Stomach (tissue), 9 donors: Measurements from ENCODE around the gene HEPN1. TPM values are rescaled to one million over a fixed set of nuclear protein-coding genes. Genes with fewer than 3 reads are reported as not detected.
"Not testable (repeated sequence)": the region's sequence is repeated elsewhere in the genome, so short reads cannot be mapped to it uniquely, and the experiment has no call there.

Source experiments
- DNase-seq, 2 donors: peaks; one replicate each; pipeline versions ENCODE4 v3.0.0 to v3.0.0-alpha.2; 2013 to 2019
- H3K27ac ChIP-seq, 5 donors: fragments of 200-600 bp in 4 of 5; sonication (generic) in 4 of 5; one replicate each; pipeline ENCODE4 v1.5.1; 2013 to 2019; ENCODE audit warnings: mild to moderate bottlenecking in 1 of 5, moderate library complexity in 1 of 5
- H3K27me3 ChIP-seq, 3 donors: fragments of 200-600 bp; sonication (generic); one replicate each; pipeline ENCODE4 v1.5.1; 2017 to 2019; ENCODE audit warnings: mixed run types in 1 of 3
- H3K36me3 ChIP-seq, 4 donors: fragments of 200-600 bp; sonication (generic); 1 replicate in 3 of 4; 2 replicates in 1 of 4; pipeline ENCODE4 v1.5.1; 2016 to 2019
- H3K4me1 ChIP-seq, 4 donors: fragments of 200-600 bp; sonication (generic); one replicate each; pipeline ENCODE4 v1.5.1; 2016 to 2019
- H3K4me3 ChIP-seq, 4 donors: fragments of 200-600 bp; sonication (generic) in 3 of 4; one replicate each; pipeline ENCODE4 v1.5.1; 2016 to 2019; ENCODE audit warnings: mild to moderate bottlenecking in 1 of 4
- H3K9me3 ChIP-seq, 4 donors: fragments of 200-600 bp; sonication (generic); one replicate each; pipeline ENCODE4 v1.5.1; 2016 to 2019
- CTCF ChIP-seq, 7 experiments: fragments of 450-650 bp in 4 of 7; fragments of 200-600 bp in 3 of 7; sonication (generic) in 3 of 7; IDR thresholded peaks; one replicate each; pipeline ENCODE4 v1.5.1; 2016 to 2019; ENCODE audit warnings: antibody characterized with exemption in 7 of 7, control low read depth in 2 of 7, mild to moderate bottlenecking in 1 of 7
- EP300 ChIP-seq: sonication (generic); formaldehyde crosslinking; IDR thresholded peaks from one replicate; pipeline ENCODE4 v1.6.1; 2017; ENCODE audit warnings: antibody characterized with exemption
- POLR2A ChIP-seq, 4 donors: fragments of 450-650 bp; IDR thresholded peaks; one replicate each; pipeline ENCODE4 v1.6.1; 2016; ENCODE audit warnings: antibody characterized with exemption in 4 of 4, control low read depth in 2 of 4, mild to moderate bottlenecking in 1 of 4, moderate library complexity in 1 of 4
- POLR2AphosphoS5 ChIP-seq, 3 donors: sonication (generic); formaldehyde crosslinking; IDR thresholded peaks; one replicate each; pipeline ENCODE4 v1.6.1; 2016; ENCODE audit warnings: antibody characterized with exemption in 3 of 3
- WGBS, 5 donors: extraction: QIAGEN DNeasy Blood & Tissue Kit in 3 of 5; methylation state at CpG; one replicate each; pipeline versions ENCODE4 v1.1.5 to v1.1.7; 2013 to 2018; 5-methylcytosine and 5-hydroxymethylcytosine counted together
- intact Hi-C: fragments of 100-400 bp; cut with DNase I; formaldehyde crosslinking; loops from one replicate; pipeline ENCODE4 v1.15.1; 2023; ENCODE audit warnings: low total_unique reads
- polyA plus RNA-seq, 3 donors: library from polyadenylated mRNA; stranded (reverse); fragments of 200-250 nt; gene quantifications; one replicate each; pipeline ENCODE4 v1.2.3, GENCODE V29; 2013
- total RNA-seq, 5 donors: library from RNA; depleted of rRNA; stranded (reverse); fragments of >200 nt; gene quantifications; one replicate each; pipeline versions ENCODE4 v1.1.0 to v1.2.3, GENCODE V29; 2014 to 2016
- donor health status: healthy with polysubstance abuse.
- donor health status: Bipolar disorder and iron deficiency.
- donor health status: healthy.

The HEPN1 gene
- total and polyA plus RNA-seq, 8 donors = not detected

- intact Hi-C loops = loop anchor here (10.0 kb wide), 1 partner anchor 171 kb away; no protein-coding TSS in a partner anchor
- Histone ChIP-seq H3K36me3 (no peaks in the 10 kb centered on the region), H3K27ac (peak within 1 kb of the TSS; percentile 78 to 89 (median 82)), H3K4me3 (peak within 1 kb of the TSS; percentile 60 to 78 (median 75)), H3K9me3 (peaks cover 0 to 8% (median 0%) of the 10 kb centered on the region in 4 donors), H3K27me3 (no peaks in the 10 kb centered on the region), H3K4me1 (peaks cover 7 to 16% (median 11%) of the 10 kb centered on the region in 4 donors)
- WGBS, 5 donors = 0 to 1% (median 0%) methylated on average over 38 to 54 of the region's 54 CpGs
- DNase-seq = peak; percentile 97 to 99
- TF ChIP-seq POLR2AphosphoS5 (IDR thresholded peaks at IDR 0.05) (peak; percentile 92 to 98 (median 93)), EP300 (no peak), POLR2A (IDR thresholded peaks at IDR 0.05) (peak in 2 of 4 donors; percentile 71 to 72), CTCF (IDR thresholded peaks at IDR 0.05) (peak in 1 of 7 experiments; percentile 5)
Measured at GRCh38 chr11:124953753-124954589, 34.9 kb downstream of the HEPN1 start, which contains the start of gene CCDC15. Gene CCDC15 (plus strand): TSS chr11:124954202. CDS start chr11:124954733, 531 bp downstream.

- Histone ChIP-seq H3K9me3 (peaks cover 0 to 2% (median 0%) of the 10 kb centered on the region in 4 donors), H3K36me3 (no peaks in the 10 kb centered on the region), H3K27ac (peak overlapping the region in 4 of 5 donors; percentile 78 to 89 (median 84)), H3K4me3 (peak overlapping the region; percentile 60 to 78 (median 75)), H3K4me1 (peaks cover 7 to 16% (median 11%) of the 10 kb centered on the region in 4 donors), H3K27me3 (no peaks in the 10 kb centered on the region)
- intact Hi-C loops = loop anchor here (10.0 kb wide), 1 partner anchor 170 kb away; no protein-coding TSS in a partner anchor
- 30 to 39% (median 35%) methylated on average over 6 of the region's 6 CpGs for whole genome bisulfite sequencing, 5 donors
- DNase-seq = no peak
- no peak for TF ChIP-seq CTCF (IDR thresholded peaks at IDR 0.05)
- no peak for TF ChIP-seq EP300
- no peak for TF ChIP-seq POLR2A (IDR thresholded peaks at IDR 0.05)
- no peak for TF ChIP-seq POLR2AphosphoS5 (IDR thresholded peaks at IDR 0.05)
Measured at GRCh38 chr11:124954590-124954955, 35.5 kb downstream of the HEPN1 start.

GRCh38 chr11:124955035-124955434 lies 36.0 kb downstream of the HEPN1 start:
- TF ChIP-seq CTCF (IDR thresholded peaks at IDR 0.05) = no peak
- no peak for TF ChIP-seq EP300
- Histone ChIP-seq H3K4me3 (no peak overlapping the region), H3K27ac (no peak overlapping the region), H3K27me3 (no peaks in the 10 kb centered on the region), H3K36me3 (no peaks in the 10 kb centered on the region), H3K4me1 (peaks cover 7 to 16% (median 11%) of the 10 kb centered on the region in 4 donors), H3K9me3 (no peaks in the 10 kb centered on the region)
- DNase-seq = no peak
- intact Hi-C loops = loop anchor here (10.0 kb wide), 1 partner anchor 170 kb away; no protein-coding TSS in a partner anchor

GRCh38 chr11:124961972-124962609 lies 43.0 kb downstream of the HEPN1 start:
- H3K36me3 ChIP-seq = no peaks in the 10 kb centered on the region
- H3K27me3 ChIP-seq = no peaks in the 10 kb centered on the region
- TF ChIP-seq POLR2AphosphoS5 (IDR thresholded peaks at IDR 0.05) = peak in 1 of 3 donors; percentile 37
- peak in 5 of 7 experiments; percentile 41 to 83 (median 64) for TF ChIP-seq CTCF (IDR thresholded peaks at IDR 0.05)
- no peak for TF ChIP-seq POLR2A (IDR thresholded peaks at IDR 0.05)
- no peak for TF ChIP-seq EP300
- DNase-seq = peak in 1 of 2 donors; percentile 89
- no peak overlapping the region for H3K27ac ChIP-seq
- WGBS, 5 donors = 18 to 20% (median 19%) methylated on average over 5 of the region's 5 CpGs
- no peaks in the 10 kb centered on the region for H3K4me1 ChIP-seq
- H3K4me3 ChIP-seq = no peak overlapping the region
- no peaks in the 10 kb centered on the region for H3K9me3 ChIP-seq
- intact Hi-C loops = no loop called here

DNA sequence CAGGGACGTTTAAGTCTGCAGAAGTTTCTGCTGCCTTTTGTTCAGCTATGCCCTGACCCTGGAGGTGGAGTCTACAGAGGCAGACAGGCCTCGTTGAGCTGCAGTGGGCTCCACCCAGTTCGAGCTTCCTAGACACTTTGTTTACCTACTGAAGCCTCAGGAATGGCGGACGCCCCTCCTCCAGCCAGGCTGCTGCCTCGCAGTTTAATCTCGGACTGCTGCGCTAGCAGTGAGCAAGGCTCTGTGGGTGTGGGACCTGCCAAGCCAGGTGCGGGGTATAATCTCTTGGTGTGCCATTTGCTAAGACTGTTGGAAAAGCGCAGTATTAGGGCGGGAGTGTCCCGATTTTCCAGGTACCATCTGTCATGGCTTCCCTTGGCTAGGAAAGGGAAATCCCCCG lies 49.1 kb downstream of the HEPN1 start:
- WGBS, 5 donors = 76 to 90% (median 81%) methylated on average over 11 to 13 of the region's 13 CpGs
- H3K27ac ChIP-seq, H3K9me3 ChIP-seq, H3K27me3 ChIP-seq, DNase-seq, H3K36me3 ChIP-seq, H3K4me1 ChIP-seq, H3K4me3 ChIP-seq, intact Hi-C loops: not testable (repeated sequence)
